Progenitor cell of endocrine pancreas (in vitro differentiated cells): ENCODE measurements around the gene TEX22. TPM values are rescaled to one million over a fixed set of nuclear protein-coding genes. Genes with fewer than 3 reads are reported as not detected.

ENCODE experiments used
- DNase-seq: peaks from one replicate; pipeline ENCODE4 v3.0.0; 2021; ENCODE audit warnings: low spot score; ENCODE audit not compliant: unreplicated experiment
- H3K27ac Mint-ChIP-seq: 2 replicates; pipeline ENCODE4 v1.8.0; 2021; ENCODE audit warnings: mild to moderate bottlenecking, moderate library complexity, mixed read lengths
- H3K27me3 Mint-ChIP-seq: 2 replicates; pipeline ENCODE4 v1.8.0; 2021; ENCODE audit warnings: mixed read lengths
- H3K36me3 Mint-ChIP-seq: 2 replicates; pipeline ENCODE4 v1.8.0; 2022; ENCODE audit warnings: mixed read lengths; ENCODE audit not compliant: insufficient read depth
- H3K4me1 Mint-ChIP-seq: 2 replicates; pipeline ENCODE4 v1.8.0; 2021; ENCODE audit warnings: low read depth, mixed read lengths
- H3K4me3 Mint-ChIP-seq: 2 replicates; pipeline ENCODE4 v1.8.0; 2021; ENCODE audit warnings: low read depth, mild to moderate bottlenecking, moderate library complexity, mixed read lengths
- H3K9me3 Mint-ChIP-seq: 2 replicates; pipeline ENCODE4 v1.8.0; 2021; ENCODE audit warnings: low read depth, mixed read lengths
- CTCF ChIP-seq: fragments of 200-600 bp; sonication (generic); IDR thresholded peaks from one replicate; pipeline ENCODE4 v1.5.0; 2021; ENCODE audit warnings: antibody characterized with exemption, mild to moderate bottlenecking; ENCODE audit not compliant: unreplicated experiment
- total RNA-seq: library from RNA; stranded (reverse); gene quantifications from 2 replicates; pipeline ENCODE4 v1.2.1, GENCODE V29; 2021

The TEX22 gene
- total RNA-seq, 1 donor from 2014 or later, result 2.4 TPM

- TF ChIP-seq CTCF, result no peak
- Mint-ChIP-seq H3K4me3 (no peak overlapping the region), H3K4me1 (no peaks in the 10 kb centered on the region), H3K9me3 (peaks cover 10% of the 10 kb centered on the region), H3K27ac (no peak overlapping the region), H3K27me3 (no peaks in the 10 kb centered on the region), H3K36me3 (peaks cover 34% of the 10 kb centered on the region)
- no peak for DNase-seq
These were observed 29.1 kb downstream of the TEX22 start for GRCh38 chr14:105427412-105427811.

GRCh38 chr14:105427936-105428485 lies 29.7 kb downstream of the TEX22 start:
- no peak for TF ChIP-seq CTCF
- peaks cover 10% of the 10 kb centered on the region for H3K9me3 Mint-ChIP-seq
- DNase-seq, result no peak
- H3K27ac Mint-ChIP-seq, result no peak overlapping the region
- H3K4me3 Mint-ChIP-seq, result no peak overlapping the region
- H3K27me3 Mint-ChIP-seq, result no peaks in the 10 kb centered on the region
- peaks cover 34% of the 10 kb centered on the region for H3K36me3 Mint-ChIP-seq
- H3K4me1 Mint-ChIP-seq, result no peaks in the 10 kb centered on the region

GRCh38 chr14:105430042-105430441 lies 31.7 kb downstream of the TEX22 start:
- H3K27me3 Mint-ChIP-seq, result no peaks in the 10 kb centered on the region
- no peak overlapping the region for H3K27ac Mint-ChIP-seq
- TF ChIP-seq CTCF, result no peak
- peaks cover 12% of the 10 kb centered on the region for H3K9me3 Mint-ChIP-seq
- H3K4me3 Mint-ChIP-seq, result no peak overlapping the region
- no peaks in the 10 kb centered on the region for H3K4me1 Mint-ChIP-seq
- H3K36me3 Mint-ChIP-seq, result peaks cover 37% of the 10 kb centered on the region
- no peak for DNase-seq

GRCh38 chr14:105430565-105430964 lies 32.2 kb downstream of the TEX22 start:
- H3K9me3 Mint-ChIP-seq, result peaks cover 15% of the 10 kb centered on the region
- H3K4me1 Mint-ChIP-seq, result no peaks in the 10 kb centered on the region
- no peak overlapping the region for H3K27ac Mint-ChIP-seq
- no peak for DNase-seq
- TF ChIP-seq CTCF, result no peak
- H3K4me3 Mint-ChIP-seq, result no peak overlapping the region
- peaks cover 40% of the 10 kb centered on the region for H3K36me3 Mint-ChIP-seq
- no peaks in the 10 kb centered on the region for H3K27me3 Mint-ChIP-seq

GRCh38 chr14:105431256-105431655 lies 32.9 kb downstream of the TEX22 start:
- H3K9me3 Mint-ChIP-seq, result peaks cover 16% of the 10 kb centered on the region
- DNase-seq, result no peak
- no peak overlapping the region for H3K4me3 Mint-ChIP-seq
- H3K27ac Mint-ChIP-seq, result no peak overlapping the region
- peaks cover 40% of the 10 kb centered on the region for H3K36me3 Mint-ChIP-seq
- no peaks in the 10 kb centered on the region for H3K27me3 Mint-ChIP-seq
- no peaks in the 10 kb centered on the region for H3K4me1 Mint-ChIP-seq
- TF ChIP-seq CTCF, result no peak
